ENCODE measurements around the gene TM2D3. TPM values are rescaled to one million over a fixed set of nuclear protein-coding genes. Genes with fewer than 3 reads are reported as not detected.

Gene TM2D3
- total RNA-seq (2022) (25.7 and 26.2 TPM in 2 replicates), Bru-seq, nascent RNA (percentile 88 among the genes with signal in this experiment), BruChase-seq, experiment 1, labeled RNA remaining after a 6-hour chase (percentile 79 among the genes with signal in this experiment), BruChase-seq, experiment 2, labeled RNA remaining after a 2-hour chase (percentile 86 among the genes with signal in this experiment)
- long read RNA-seq, transcript TM2D3-202 (5 exons, 1,329 nt) = major isoform, 46 of 64 reads
- long read RNA-seq, transcript TM2D3-201 (6 exons, 1,381 nt) = minor isoform, 8 of 64 reads
- long read RNA-seq, partial matches to known transcripts = 0 of 64 reads
- long read RNA-seq, other reads (novel, unspliced or antisense) = 5 of 64 reads

GRCh38 chr15:101652098-101652785, at the start of gene TM2D3:
Gene TM2D3 (minus strand): TSS chr15:101652381. CDS start chr15:101652361, 20 bp downstream.
- no peaks in the 10 kb centered on the region for H3K27me3 Mint-ChIP-seq (ENCODE audit: insufficient read depth, unreplicated experiment)
- ChIA-PET CTCF (interaction anchor here (0.8 to 2.3 kb wide), 3 partner anchors 12 to 359 kb away, joined by 3 to 13 read pairs (median 6); no protein-coding TSS in a partner anchor), POLR2A (interaction anchor here (0.7 to 2.2 kb wide), 11 partner anchors 9 to 363 kb away, joined by 3 to 38 read pairs (median 3); partner anchors contain the start of gene SNRPA1)
- H3K27ac Mint-ChIP-seq (ENCODE audit: low read depth, unreplicated experiment) = peak within 1 kb of the TSS; percentile 60
- intact Hi-C loops (cut with micrococcal nuclease) = loop anchor here (1.0 kb wide), 1 partner anchor 72 kb away; the partner anchor contains the start of gene TARS3
- peak within 1 kb of the TSS; percentile 71 for H3K4me3 Mint-ChIP-seq (ENCODE audit: unreplicated experiment)
- H3K36me3 Mint-ChIP-seq (ENCODE audit: insufficient read depth, unreplicated experiment) = peaks cover 29% of the 10 kb centered on the region
- no TSS peak for BruUV-seq (replicated peaks)
- H3K9me3 Mint-ChIP-seq (ENCODE audit: unreplicated experiment) = no peaks in the 10 kb centered on the region
- no peaks in the 10 kb centered on the region for H3K4me1 Mint-ChIP-seq (ENCODE audit: insufficient read depth, unreplicated experiment)
- DNase-seq (ENCODE audit: unreplicated experiment) = peak; percentile 90
- TF ChIP-seq CTCF (IDR thresholded peaks at IDR 0.05; ENCODE audit: unreplicated experiment) = peak; percentile 71

GRCh38 chr15:101698314-101698713, 46.1 kb upstream of the TM2D3 start:
- peaks cover 4% of the 10 kb centered on the region for H3K4me1 Mint-ChIP-seq (ENCODE audit: insufficient read depth, unreplicated experiment)
- peaks cover 56% of the 10 kb centered on the region for H3K36me3 Mint-ChIP-seq (ENCODE audit: insufficient read depth, unreplicated experiment)
- H3K27ac Mint-ChIP-seq (ENCODE audit: low read depth, unreplicated experiment) = no peak overlapping the region
- H3K4me3 Mint-ChIP-seq (ENCODE audit: unreplicated experiment) = no peak overlapping the region
- ChIA-PET CTCF (interaction anchor here (1.4 kb wide), 1 partner anchor 25 kb away, joined by 3 read pairs; the partner anchor contains the start of gene TARS3), POLR2A (interaction anchor here (1.3 kb wide), 1 partner anchor 12 kb away, joined by 3 read pairs; no protein-coding TSS in a partner anchor)
- no TSS peak for BruUV-seq (replicated peaks)
- intact Hi-C loops (cut with micrococcal nuclease) = no loop called here
- H3K9me3 Mint-ChIP-seq (ENCODE audit: unreplicated experiment) = no peaks in the 10 kb centered on the region
- DNase-seq (ENCODE audit: unreplicated experiment) = peak; percentile 64
- TF ChIP-seq CTCF (IDR thresholded peaks at IDR 0.05; ENCODE audit: unreplicated experiment) = no peak
- H3K27me3 Mint-ChIP-seq (ENCODE audit: insufficient read depth, unreplicated experiment) = no peaks in the 10 kb centered on the region

- no peak overlapping the region for H3K4me3 Mint-ChIP-seq (ENCODE audit: unreplicated experiment)
- POLR2A ChIA-PET = interaction anchor here (1.3 kb wide), 1 partner anchor 11 kb away, joined by 3 read pairs; no protein-coding TSS in a partner anchor
Observed at GRCh38 chr15:101697488-101697887, 45.3 kb upstream of the TM2D3 start.

More at GRCh38 chr15:101697488-101697887, 45.3 kb upstream of the TM2D3 start:
- no peak for DNase-seq (ENCODE audit: unreplicated experiment)
- Mint-ChIP-seq H3K4me1 (ENCODE audit: insufficient read depth, unreplicated experiment) (peaks cover 12% of the 10 kb centered on the region), H3K9me3 (ENCODE audit: unreplicated experiment) (no peaks in the 10 kb centered on the region), H3K36me3 (ENCODE audit: insufficient read depth, unreplicated experiment) (peaks cover 49% of the 10 kb centered on the region), H3K27ac (ENCODE audit: low read depth, unreplicated experiment) (no peak overlapping the region), H3K27me3 (ENCODE audit: insufficient read depth, unreplicated experiment) (no peaks in the 10 kb centered on the region)
- no TSS peak for BruUV-seq (replicated peaks)
- intact Hi-C loops (cut with micrococcal nuclease) = no loop called here
- TF ChIP-seq CTCF (IDR thresholded peaks at IDR 0.05; ENCODE audit: unreplicated experiment) = no peak
- CTCF ChIA-PET = interaction anchor here (0.6 kb wide), 1 partner anchor 406 kb away, joined by 3 read pairs; no protein-coding TSS in a partner anchor

Measured in MCF 10A (cell line).